HG03025 (cell line): ENCODE results near the gene ZNF804B.

Experiments
- ATAC-seq: cut with Tn5 transposase; IDR thresholded peaks from one replicate; pipeline ENCODE4 v1.9.1; 2021; ENCODE audit warnings: mild to moderate bottlenecking, moderate library complexity; ENCODE audit not compliant: unreplicated experiment, low FRiP score

The ZNF804B gene

GRCh38 chr7:88759230-88760135, at the start of gene ZNF804B:
Gene ZNF804B, plus strand, starts transcription at chr7:88759700. Its CDS starts 277 bp downstream, at chr7:88759977.
- no peak for ATAC-seq

GRCh38 chr7:88735920-88736319, 23.6 kb upstream of the ZNF804B start:
- ATAC-seq, result no peak

- ATAC-seq, result no peak
Observed at GRCh38 chr7:88737632-88738031, 21.9 kb upstream of the ZNF804B start.

GRCh38 chr7:88746126-88746525, 13.4 kb upstream of the ZNF804B start:
- no peak for ATAC-seq

- no peak for ATAC-seq
Observed at GRCh38 chr7:88756802-88757201, 2.7 kb upstream of the ZNF804B start.

GRCh38 chr7:88757371-88757770, 2.1 kb upstream of the ZNF804B start:
- no peak for ATAC-seq

- ATAC-seq, result no peak
Observed at GRCh38 chr7:88758381-88759229, 895 bp upstream of the ZNF804B start.

- ATAC-seq, result no peak
Observed at GRCh38 chr7:88760136-88760515, 626 bp downstream of the ZNF804B start.

- no peak for ATAC-seq
Observed at GRCh38 chr7:88761779-88762178, 2.3 kb downstream of the ZNF804B start.

- ATAC-seq, result no peak
Observed at GRCh38 chr7:88771417-88771816, 11.9 kb downstream of the ZNF804B start.

GRCh38 chr7:88772776-88773175, 13.3 kb downstream of the ZNF804B start:
- no peak for ATAC-seq

- ATAC-seq, result no peak
Observed at GRCh38 chr7:88775838-88776237, 16.3 kb downstream of the ZNF804B start.

GRCh38 chr7:88787777-88788176, 28.3 kb downstream of the ZNF804B start:
- ATAC-seq, result no peak

- no peak for ATAC-seq
Observed at GRCh38 chr7:88789480-88790064, 30.1 kb downstream of the ZNF804B start.

- no peak for ATAC-seq
Observed at GRCh38 chr7:88791891-88792290, 32.4 kb downstream of the ZNF804B start.

GRCh38 chr7:88792361-88792760, 32.9 kb downstream of the ZNF804B start:
- no peak for ATAC-seq

GRCh38 chr7:88795553-88795952, 36.1 kb downstream of the ZNF804B start, which contains the start of gene TEX47:
Gene TEX47, minus strand, starts transcription at chr7:88795737. Its CDS starts 795 bp downstream, at chr7:88794942.
- ATAC-seq, result no peak

GRCh38 chr7:88801046-88801445, 41.5 kb downstream of the ZNF804B start:
- ATAC-seq, result no peak

GRCh38 chr7:88806280-88807037, 47.0 kb downstream of the ZNF804B start:
- no peak for ATAC-seq

- no peak for ATAC-seq
Observed at GRCh38 chr7:88818552-88818951, 59.1 kb downstream of the ZNF804B start.
